Measurements from ENCODE around the gene TBC1D9B.
A peak's percentile ranks its signal among the peaks of the same experiment; 100 is the strongest.

TBC1D9B gene

DNA sequence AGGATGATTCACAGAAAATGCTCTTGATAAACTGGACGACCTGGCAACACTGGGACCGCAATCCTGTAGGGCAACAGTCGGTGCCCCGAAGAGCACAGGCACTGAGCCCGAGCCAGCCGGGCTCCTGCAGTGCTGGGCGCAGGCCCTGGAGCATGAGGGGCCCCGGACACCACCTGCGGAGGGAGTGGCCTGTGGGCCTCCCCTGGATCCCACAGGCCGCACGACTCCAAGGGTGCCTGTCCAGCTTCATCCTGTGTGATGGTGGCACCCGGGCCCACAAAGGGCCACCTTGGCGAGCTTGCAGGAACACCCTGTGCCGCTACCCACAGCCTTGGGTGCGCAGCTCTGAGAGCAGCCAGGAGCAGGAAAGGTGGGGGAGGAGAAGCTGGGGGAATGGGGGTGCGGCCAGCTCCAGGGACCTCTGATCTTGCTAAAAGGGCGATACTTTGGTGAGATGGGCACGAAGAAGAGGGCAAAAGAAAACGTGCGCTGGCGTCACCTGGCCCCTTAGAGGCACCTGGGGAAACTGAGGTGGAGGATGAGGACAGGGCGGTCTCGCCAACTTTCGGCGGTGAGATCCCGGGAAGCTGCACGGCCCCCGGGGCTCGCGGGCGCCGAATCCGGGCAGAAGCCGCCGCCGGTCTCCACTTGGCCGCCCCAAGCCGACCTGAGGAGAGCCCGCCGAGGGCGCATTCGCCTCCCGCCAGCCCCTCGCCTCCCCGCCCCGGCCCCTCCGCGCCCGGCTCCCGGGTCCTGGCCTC lies 722 bp downstream of the TBC1D9B start:
- no peak for DNase-seq (ENCODE audit: low spot score)

DNA sequence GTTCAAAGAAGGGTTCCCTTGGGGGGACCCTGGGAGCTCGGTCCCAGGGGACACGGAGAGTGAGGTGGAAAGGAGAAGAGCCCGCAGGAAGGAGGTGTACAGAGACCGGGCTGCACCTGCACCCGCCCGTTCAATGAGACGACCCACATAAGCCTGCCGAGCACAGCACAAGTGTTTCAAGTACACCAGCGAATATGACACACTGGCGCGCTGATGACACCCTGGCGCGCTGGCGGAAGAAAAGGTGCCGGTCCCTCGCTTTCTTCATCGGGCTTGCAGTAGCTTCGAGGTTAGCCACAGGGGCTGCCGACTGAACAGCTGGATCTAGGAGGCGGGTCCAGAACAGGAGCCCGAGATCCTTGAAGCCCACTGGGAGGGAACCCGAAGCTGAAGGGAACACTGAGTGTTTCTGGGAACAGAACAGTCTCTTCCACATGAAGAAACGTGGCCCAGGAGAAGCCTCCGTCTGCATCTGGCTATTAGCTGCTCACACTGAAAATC lies 1.4 kb downstream of the TBC1D9B start:
- DNase-seq (ENCODE audit: low spot score): no peak

- DNase-seq (ENCODE audit: low spot score): no peak
These were observed 2.5 kb downstream of the TBC1D9B start for GRCh38 chr5:179905161-179905560.

DNA sequence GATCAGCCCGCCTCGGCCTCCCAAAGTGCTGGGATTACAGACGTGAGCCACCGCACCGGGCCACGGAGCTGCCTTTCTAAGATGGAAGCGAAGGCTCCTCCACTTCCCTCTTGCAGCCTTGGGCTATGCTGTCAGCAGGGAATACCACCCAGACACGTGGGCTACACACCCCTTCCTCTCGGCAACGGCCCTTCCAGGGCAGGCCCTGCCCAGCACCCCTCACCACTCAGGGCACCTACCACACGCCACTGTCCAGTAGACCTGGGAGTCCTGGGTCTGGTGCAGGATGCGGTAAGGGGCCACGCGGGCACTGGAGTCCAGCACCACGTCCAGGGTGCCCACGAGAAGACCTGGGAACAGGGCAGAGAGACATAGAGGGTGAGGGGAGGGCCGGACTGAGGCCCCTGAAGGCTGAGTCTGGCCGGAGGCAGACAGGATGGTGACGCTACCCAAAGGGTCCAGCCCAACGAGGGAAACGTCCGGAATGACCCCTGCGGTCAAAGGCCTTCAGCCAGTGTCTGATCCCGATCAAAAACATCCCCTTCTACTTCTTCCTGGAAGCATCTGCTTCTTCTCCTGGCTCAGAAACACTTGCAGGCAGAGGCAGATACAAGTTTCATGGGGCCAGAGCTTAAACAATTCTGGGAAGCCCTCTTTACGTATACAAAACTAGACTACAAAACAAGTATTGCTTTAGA lies 3.1 kb downstream of the TBC1D9B start:
- DNase-seq (ENCODE audit: low spot score): no peak

DNA sequence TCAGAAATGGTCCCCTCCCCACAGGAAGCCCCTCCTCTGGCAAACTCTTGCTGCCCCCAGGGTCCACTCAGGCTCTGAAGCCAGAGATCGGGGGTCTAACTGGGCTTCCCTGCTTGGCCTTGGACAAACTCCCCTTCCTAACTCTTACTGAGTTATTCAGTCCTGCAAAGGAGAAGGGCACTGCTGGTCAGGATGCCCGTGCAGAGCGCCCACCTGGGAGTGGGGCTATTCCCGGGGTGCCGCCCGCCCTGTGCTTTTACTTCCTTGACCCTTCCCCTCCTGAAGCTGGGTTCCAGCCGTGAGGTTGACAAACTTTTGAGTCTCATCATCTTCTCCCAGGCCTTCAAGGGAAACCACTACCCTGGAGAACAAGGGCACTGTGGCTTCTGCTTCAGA lies 4.9 kb downstream of the TBC1D9B start:
- DNase-seq (ENCODE audit: low spot score): no peak

DNA sequence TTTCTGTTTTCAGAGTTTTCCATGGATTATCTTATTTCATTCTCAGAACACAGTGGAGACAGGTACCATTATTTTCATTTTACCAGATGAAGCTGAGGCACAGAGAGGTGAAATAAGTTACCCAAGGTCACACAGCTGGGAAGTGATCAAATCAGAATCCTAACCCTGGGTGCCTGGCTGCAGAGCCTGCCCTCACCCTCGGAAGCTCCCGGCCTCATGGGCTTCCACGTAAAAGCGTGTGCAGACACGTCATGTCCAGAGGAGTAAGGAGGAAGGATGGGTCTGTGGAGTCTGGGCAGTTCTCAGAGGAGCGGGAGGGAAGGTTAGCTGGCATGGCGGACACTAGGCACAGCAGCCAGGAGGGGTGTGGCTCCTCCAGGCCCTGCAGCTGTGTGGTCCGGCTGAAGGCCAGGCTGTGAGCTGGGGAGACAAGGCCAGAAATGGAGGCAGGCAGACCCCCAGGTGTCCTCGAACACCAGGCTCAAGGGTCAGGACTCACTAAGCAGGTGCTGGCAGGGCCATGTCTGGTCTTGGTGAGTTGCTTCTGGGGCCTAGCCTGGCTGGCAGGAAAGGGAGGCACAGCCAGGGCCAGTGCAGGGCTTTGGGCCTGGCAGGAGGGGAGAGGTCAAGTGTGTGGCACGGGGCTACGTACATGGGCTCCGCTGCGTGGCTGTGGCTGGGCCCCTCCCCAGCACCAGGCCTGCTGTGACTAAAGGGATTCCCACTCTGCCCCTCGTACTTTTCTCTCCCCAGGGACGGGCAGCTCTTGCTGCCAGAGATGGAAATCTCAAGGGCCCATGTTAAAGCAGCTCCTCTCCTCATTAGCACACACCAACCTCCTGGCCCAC lies 5.6 kb downstream of the TBC1D9B start:
- DNase-seq (ENCODE audit: low spot score): no peak

- DNase-seq (ENCODE audit: low spot score): no peak
These were observed 6.2 kb downstream of the TBC1D9B start for GRCh38 chr5:179901462-179901861.

DNA sequence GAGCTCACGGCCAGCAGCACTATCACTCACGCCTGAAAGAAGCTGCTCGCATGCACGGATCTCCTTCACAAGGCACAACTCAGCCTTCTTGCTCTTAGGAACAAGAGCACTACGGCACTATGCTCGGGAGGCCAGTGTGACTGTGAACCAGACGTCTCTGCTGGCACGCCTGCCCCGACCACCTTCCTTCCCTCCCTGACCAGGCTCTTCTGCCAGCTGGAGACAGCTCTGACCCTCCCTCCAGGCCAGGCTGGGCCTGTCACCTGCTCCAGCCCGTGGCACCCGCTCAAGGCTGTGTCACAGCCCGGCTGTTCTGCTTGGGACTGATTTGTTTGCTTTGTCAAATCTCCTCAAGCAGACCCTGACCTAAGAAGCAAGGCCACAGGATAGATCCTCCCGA lies 7.0 kb downstream of the TBC1D9B start:
- no peak for DNase-seq (ENCODE audit: low spot score)

- no peak for DNase-seq (ENCODE audit: low spot score)
These were observed 7.5 kb downstream of the TBC1D9B start for GRCh38 chr5:179900206-179900605.

DNA sequence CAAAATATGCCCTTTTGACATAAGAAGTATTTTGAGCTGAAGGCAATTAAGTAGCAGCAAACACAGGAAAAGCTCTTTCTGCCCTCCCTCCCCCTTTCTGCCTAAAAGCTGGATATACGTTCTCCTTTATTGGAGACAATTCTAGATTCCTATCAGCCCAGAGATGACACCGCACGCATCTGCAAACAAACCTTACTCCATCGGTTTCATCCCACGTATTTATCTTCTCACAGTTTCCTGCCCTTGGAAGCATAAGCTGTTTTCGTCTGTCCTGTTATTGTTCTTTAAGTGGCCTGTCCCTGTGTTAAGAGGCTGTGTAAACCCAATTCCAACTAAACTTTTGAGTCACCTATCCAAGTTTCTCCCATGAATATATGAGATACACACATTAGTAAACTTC lies 11.8 kb downstream of the TBC1D9B start:
- DNase-seq (ENCODE audit: low spot score): no peak

DNA sequence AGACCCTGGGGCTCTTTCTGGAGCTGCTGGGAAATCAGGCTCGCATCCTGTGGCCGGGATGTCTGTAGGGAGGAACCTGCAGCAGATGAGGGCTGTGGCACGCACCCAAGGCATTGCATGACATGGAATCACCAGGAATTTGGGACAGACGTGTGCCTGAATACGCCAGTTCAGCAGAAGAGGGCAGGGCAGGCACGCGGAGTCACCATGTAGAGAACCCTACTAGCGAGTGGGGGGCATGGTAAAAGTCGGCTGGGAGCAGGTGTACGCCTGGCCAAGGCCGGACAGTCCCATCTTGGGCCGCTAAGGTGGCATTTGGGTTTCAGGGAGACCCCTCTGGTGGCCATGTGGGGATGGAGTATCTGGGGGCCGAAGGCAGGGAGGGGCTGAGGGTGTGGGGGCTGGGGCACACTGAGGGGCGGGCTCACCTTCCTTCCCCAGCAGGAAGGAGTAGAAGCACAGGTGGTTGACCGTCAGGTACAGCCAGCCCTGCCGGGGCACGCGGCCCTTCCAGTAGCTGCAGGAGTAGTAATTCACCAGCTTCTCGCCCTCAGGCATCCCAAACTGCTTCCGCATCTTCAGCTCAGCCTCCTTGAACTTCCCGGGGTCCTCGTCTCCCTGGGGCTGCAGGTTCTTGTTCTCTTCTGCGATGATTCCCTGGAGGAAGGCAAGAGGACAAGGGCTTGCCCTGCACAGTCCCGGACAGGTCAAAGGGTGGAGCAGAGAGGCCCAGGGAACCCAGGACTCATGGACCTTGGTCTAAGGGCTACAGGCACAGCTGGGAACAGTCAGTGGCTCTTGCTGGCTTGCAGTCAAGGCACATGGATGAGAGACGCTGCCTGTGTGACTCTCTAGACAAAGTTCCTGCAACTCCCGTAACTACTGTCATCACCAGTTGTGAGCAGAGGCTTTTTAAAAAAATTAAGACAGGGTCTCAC lies 13.5 kb downstream of the TBC1D9B start:
- no peak for DNase-seq (ENCODE audit: low spot score)

GRCh38 chr5:179893076-179893957 lies 14.4 kb downstream of the TBC1D9B start:
- no peak for DNase-seq (ENCODE audit: low spot score)

GRCh38 chr5:179892255-179892654 lies 15.4 kb downstream of the TBC1D9B start:
- DNase-seq (ENCODE audit: low spot score): no peak

DNA sequence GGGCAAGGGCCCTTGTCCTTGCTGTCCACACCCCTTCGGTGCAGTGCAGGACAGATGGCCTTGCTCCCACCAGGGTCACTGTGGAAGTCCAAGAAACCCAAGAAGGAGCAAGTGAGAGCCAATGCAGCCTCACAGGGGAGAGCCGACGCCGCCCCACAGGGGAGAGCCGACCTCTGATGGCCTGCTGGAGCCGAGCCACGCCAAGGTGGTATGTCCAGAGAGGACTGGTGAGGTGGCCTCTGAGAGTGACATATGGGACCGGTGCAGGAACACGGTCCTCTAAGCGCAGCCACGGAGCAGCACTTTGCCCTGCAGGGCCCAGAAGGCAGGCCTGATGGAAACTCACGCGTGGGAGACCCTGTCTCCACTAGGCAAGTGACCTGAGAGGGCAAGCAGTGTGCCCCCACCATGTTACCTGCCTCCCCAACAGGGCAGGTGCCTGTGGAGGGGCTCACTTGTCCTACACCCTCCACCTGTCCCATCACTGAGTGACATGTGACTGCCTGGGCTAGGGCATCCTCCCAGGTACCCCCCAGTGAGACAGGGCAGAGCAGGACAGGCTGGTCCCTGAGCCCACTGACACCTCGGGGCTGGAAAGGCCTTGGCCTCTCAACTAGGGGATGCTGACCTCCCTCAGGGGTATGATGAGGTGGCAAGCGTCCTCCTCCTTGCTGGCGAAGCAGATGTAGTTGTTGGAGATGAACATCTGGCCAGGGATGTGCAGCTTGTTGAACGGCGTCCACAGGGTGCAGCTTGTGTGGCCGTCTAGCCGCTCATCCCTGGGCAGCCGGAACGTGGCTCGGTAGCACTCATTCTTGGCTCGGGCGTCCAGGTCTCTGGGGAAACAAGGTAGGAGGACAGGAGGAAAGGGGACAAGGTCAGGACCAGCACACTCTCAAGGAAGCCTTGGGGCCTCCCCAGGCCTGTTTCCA lies 16.7 kb downstream of the TBC1D9B start:
- no peak for DNase-seq (ENCODE audit: low spot score)

GRCh38 chr5:179889885-179890284 lies 17.8 kb downstream of the TBC1D9B start:
- DNase-seq (ENCODE audit: low spot score): no peak

DNA sequence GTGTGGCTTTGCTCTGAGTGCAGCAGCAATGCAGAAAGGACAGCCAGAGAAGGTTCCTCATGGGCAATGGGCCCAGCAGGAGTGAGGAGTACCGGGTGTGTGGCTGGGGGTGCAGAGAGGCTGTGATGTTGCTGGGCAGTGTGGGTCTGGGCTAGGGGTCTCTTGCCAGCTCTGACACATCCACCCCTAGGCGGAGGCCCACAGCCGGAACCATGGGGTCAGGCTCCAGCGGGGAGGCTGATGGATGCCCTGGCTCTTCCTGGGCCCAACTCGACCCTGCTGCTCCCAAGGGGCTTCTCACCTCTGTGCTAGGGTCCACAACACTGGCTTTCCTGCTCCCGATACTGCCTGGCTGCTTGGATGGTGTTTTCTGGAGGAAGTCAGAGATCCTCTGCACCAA lies 19.9 kb downstream of the TBC1D9B start:
- DNase-seq (ENCODE audit: low spot score): no peak

GRCh38 chr5:179887095-179887494 lies 20.6 kb downstream of the TBC1D9B start:
- DNase-seq (ENCODE audit: low spot score): no peak

GRCh38 chr5:179886190-179886911 lies 21.3 kb downstream of the TBC1D9B start:
- DNase-seq (ENCODE audit: low spot score): peak; percentile 15

Measured in D341Med (cell line).